Stomach (tissue), 9 donors: ENCODE measurements around the gene CD2AP. TPM values are rescaled to one million over a fixed set of nuclear protein-coding genes. Genes with fewer than 3 reads are reported as not detected.

Experiments used
- DNase-seq, 2 donors: peaks; one replicate each; pipeline versions ENCODE4 v3.0.0 to v3.0.0-alpha.2; 2013 to 2019
- H3K27ac ChIP-seq, 5 donors: fragments of 200-600 bp in 4 of 5; sonication (generic) in 4 of 5; one replicate each; pipeline ENCODE4 v1.5.1; 2013 to 2019; ENCODE audit warnings: mild to moderate bottlenecking in 1 of 5, moderate library complexity in 1 of 5
- H3K27me3 ChIP-seq, 3 donors: fragments of 200-600 bp; sonication (generic); one replicate each; pipeline ENCODE4 v1.5.1; 2017 to 2019; ENCODE audit warnings: mixed run types in 1 of 3
- H3K36me3 ChIP-seq, 4 donors: fragments of 200-600 bp; sonication (generic); 1 replicate in 3 of 4; 2 replicates in 1 of 4; pipeline ENCODE4 v1.5.1; 2016 to 2019
- H3K4me1 ChIP-seq, 4 donors: fragments of 200-600 bp; sonication (generic); one replicate each; pipeline ENCODE4 v1.5.1; 2016 to 2019
- H3K4me3 ChIP-seq, 4 donors: fragments of 200-600 bp; sonication (generic) in 3 of 4; one replicate each; pipeline ENCODE4 v1.5.1; 2016 to 2019; ENCODE audit warnings: mild to moderate bottlenecking in 1 of 4
- H3K9me3 ChIP-seq, 4 donors: fragments of 200-600 bp; sonication (generic); one replicate each; pipeline ENCODE4 v1.5.1; 2016 to 2019
- EP300 ChIP-seq: sonication (generic); formaldehyde crosslinking; IDR thresholded peaks from one replicate; pipeline ENCODE4 v1.6.1; 2017; ENCODE audit warnings: antibody characterized with exemption
- POLR2A ChIP-seq, 4 donors: fragments of 450-650 bp; IDR thresholded peaks; one replicate each; pipeline ENCODE4 v1.6.1; 2016; ENCODE audit warnings: antibody characterized with exemption in 4 of 4, control low read depth in 2 of 4, mild to moderate bottlenecking in 1 of 4, moderate library complexity in 1 of 4
- POLR2AphosphoS5 ChIP-seq, 3 donors: sonication (generic); formaldehyde crosslinking; IDR thresholded peaks; one replicate each; pipeline ENCODE4 v1.6.1; 2016; ENCODE audit warnings: antibody characterized with exemption in 3 of 3
- WGBS, 5 donors: extraction: QIAGEN DNeasy Blood & Tissue Kit in 3 of 5; methylation state at CpG; one replicate each; pipeline versions ENCODE4 v1.1.5 to v1.1.7; 2013 to 2018; 5-methylcytosine and 5-hydroxymethylcytosine counted together
- intact Hi-C: fragments of 100-400 bp; cut with DNase I; formaldehyde crosslinking; loops from one replicate; pipeline ENCODE4 v1.15.1; 2023; ENCODE audit warnings: low total_unique reads
- polyA plus RNA-seq, 3 donors: library from polyadenylated mRNA; stranded (reverse); fragments of 200-250 nt; gene quantifications; one replicate each; pipeline ENCODE4 v1.2.3, GENCODE V29; 2013
- small RNA-seq, 4 donors: library from RNA; depleted of rRNA; stranded (forward); fragments of <200 nt; gene quantifications; one replicate each; pipeline ENCODE3, GENCODE V24; 2016
- total RNA-seq, 5 donors: library from RNA; depleted of rRNA; stranded (reverse); fragments of >200 nt; gene quantifications; one replicate each; pipeline versions ENCODE4 v1.1.0 to v1.2.3, GENCODE V29; 2014 to 2016
- TF ChIP-seq, protein P1 (sequence below), 7 experiments: fragments of 450-650 bp in 4 of 7; fragments of 200-600 bp in 3 of 7; sonication (generic) in 3 of 7; IDR thresholded peaks; one replicate each; pipeline ENCODE4 v1.5.1; 2016 to 2019; ENCODE audit warnings: antibody characterized with exemption in 7 of 7, control low read depth in 2 of 7, mild to moderate bottlenecking in 1 of 7
- donor health status: healthy with polysubstance abuse.
- donor health status: Bipolar disorder and iron deficiency.
- donor health status: healthy.

Gene CD2AP
- total and polyA plus RNA-seq, 8 donors = 10.3 to 118 (median 46.9) TPM

DNA sequence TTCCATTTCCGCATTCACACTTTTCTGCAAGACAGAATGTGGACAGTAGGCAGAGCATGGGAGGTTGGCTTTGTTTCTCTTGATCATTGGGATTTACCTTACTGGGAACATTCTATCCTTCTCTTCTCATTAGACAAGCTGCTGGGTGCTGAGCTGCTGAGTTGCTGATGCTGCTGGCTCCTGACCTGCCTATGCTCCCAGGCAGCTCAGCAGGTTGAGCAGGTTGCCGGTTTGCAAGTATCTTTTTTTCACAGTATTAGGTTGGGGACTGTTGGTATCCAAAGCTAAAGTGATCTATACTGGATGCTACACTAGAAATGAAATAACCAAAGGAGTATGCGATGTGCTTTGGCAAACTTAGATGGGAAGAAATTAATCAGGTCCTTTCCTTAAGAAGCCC lies 197.1 kb downstream of the CD2AP start:
- Histone ChIP-seq H3K9me3 (no peaks in the 10 kb centered on the region), H3K4me3 (no peak overlapping the region), H3K36me3 (no peaks in the 10 kb centered on the region), H3K27ac (no peak overlapping the region), H3K27me3 (no peaks in the 10 kb centered on the region), H3K4me1 (peaks cover 0 to 10% (median 5%) of the 10 kb centered on the region in 4 donors)
- intact Hi-C loops = no loop called here
- WGBS, 5 donors = 73 to 82% (median 80%) methylated on average over 3 of the region's 3 CpGs
- TF ChIP-seq EP300 (no peak), POLR2A (IDR thresholded peaks at IDR 0.05) (no peak), POLR2AphosphoS5 (IDR thresholded peaks at IDR 0.05) (no peak)
- TF ChIP-seq, protein P1, sequence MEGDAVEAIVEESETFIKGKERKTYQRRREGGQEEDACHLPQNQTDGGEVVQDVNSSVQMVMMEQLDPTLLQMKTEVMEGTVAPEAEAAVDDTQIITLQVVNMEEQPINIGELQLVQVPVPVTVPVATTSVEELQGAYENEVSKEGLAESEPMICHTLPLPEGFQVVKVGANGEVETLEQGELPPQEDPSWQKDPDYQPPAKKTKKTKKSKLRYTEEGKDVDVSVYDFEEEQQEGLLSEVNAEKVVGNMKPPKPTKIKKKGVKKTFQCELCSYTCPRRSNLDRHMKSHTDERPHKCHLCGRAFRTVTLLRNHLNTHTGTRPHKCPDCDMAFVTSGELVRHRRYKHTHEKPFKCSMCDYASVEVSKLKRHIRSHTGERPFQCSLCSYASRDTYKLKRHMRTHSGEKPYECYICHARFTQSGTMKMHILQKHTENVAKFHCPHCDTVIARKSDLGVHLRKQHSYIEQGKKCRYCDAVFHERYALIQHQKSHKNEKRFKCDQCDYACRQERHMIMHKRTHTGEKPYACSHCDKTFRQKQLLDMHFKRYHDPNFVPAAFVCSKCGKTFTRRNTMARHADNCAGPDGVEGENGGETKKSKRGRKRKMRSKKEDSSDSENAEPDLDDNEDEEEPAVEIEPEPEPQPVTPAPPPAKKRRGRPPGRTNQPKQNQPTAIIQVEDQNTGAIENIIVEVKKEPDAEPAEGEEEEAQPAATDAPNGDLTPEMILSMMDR (IDR thresholded peaks at IDR 0.05) = no peak
- DNase-seq = peak in 1 of 2 donors; percentile 7

Small RNA genes within 50 kb of the gene (small RNA-seq; reads per million reads assigned to genes)
- 0 reads per million in 4 donors for gene RF00019

Other genes with a start within 250 kb of the CD2AP start
- gene TNFRSF21, start 167.9 kb upstream of the CD2AP start, total RNA-seq = 100 to 1,000 TPM in 1 of 5 donors, 10 to 100 TPM in 4; 33.8 to 112 (median 56.7) TPM
- gene TNFRSF21, start 167.9 kb upstream of the CD2AP start, polyA plus RNA-seq = 10 to 100 TPM; 24.7 to 32.6 (median 26.7) TPM
- not detected for gene ADGRF4, start 220.8 kb downstream of the CD2AP start, total RNA-seq
- gene ADGRF4, start 220.8 kb downstream of the CD2AP start, polyA plus RNA-seq = 1 to 10 TPM in 1 of 3 donors, not detected in 2; 6.5 TPM